ENCODE results near the gene XKR3. TPM values are rescaled to one million over a fixed set of nuclear protein-coding genes. Genes with fewer than 3 reads are reported as not detected.
A peak's percentile ranks its signal among the peaks of the same experiment; 100 is the strongest.

XKR3 gene
- total and polyA plus RNA-seq, 2 experiments from 2014 or later, result not detected

GRCh38 chr22:16801571-16801970, 23.6 kb downstream of the XKR3 start:
- Mint-ChIP-seq H3K4me3 (no peak overlapping the region), H3K36me3 (ENCODE audit: low read depth) (no peaks in the 10 kb centered on the region), H3K9me3 (peaks cover 62% of the 10 kb centered on the region), H3K27me3 (ENCODE audit: insufficient read depth, low read depth, poor library complexity) (no peaks in the 10 kb centered on the region), H3K27ac (no peak overlapping the region), H3K4me1 (peaks cover 8% of the 10 kb centered on the region; the same call in 2 of the 3 replicates)
- Histone ChIP-seq H3K27ac (ENCODE audit: low read depth) (no peak overlapping the region), H3F3A (replicated peaks; ENCODE audit: low read depth) (no peaks in the 10 kb centered on the region), H3K79me2 (replicated peaks; ENCODE audit: insufficient read depth) (no peaks in the 10 kb centered on the region), H3K4me2 (no peak overlapping the region), H3K4me3 (no peak overlapping the region), H2AFZ (0 out of 2 replicates have a peak overlapping the region, but pooled peaks have one; percentile 30), H3K36me3 (ENCODE audit: insufficient read depth) (no peaks in the 10 kb centered on the region), H3K9me2 (ENCODE audit: insufficient read depth) (no peaks in the 10 kb centered on the region), H3K27me3 (ENCODE audit: insufficient read depth) (no peaks in the 10 kb centered on the region), H3K4me1 (ENCODE audit: insufficient read depth) (peaks cover 24% of the 10 kb centered on the region), H4K20me1 (replicated peaks; ENCODE audit: insufficient read depth) (no peaks in the 10 kb centered on the region)
- TF ChIP-seq ZNF331 (CRISPR knock-in tag; IDR thresholded peaks at IDR 0.05; ENCODE audit: low read depth) (no peak), CREB1 (CRISPR knock-in tag; IDR thresholded peaks at IDR 0.05; ENCODE audit: low read depth) (no peak), JUNB (IDR thresholded peaks at IDR 0.05; ENCODE audit: unreplicated experiment) (no peak), REST (IDR thresholded peaks at IDR 0.05; ENCODE audit: unreplicated experiment) (no peak), ETS1 (IDR thresholded peaks at IDR 0.05) (no peak), ZNF462 (CRISPR knock-in tag; IDR thresholded peaks at IDR 0.05) (no peak), STAT1 (IDR thresholded peaks at IDR 0.05; ENCODE audit: unreplicated experiment) (no peak), EZH2phosphoT487 (IDR thresholded peaks at IDR 0.05; ENCODE audit: unreplicated experiment) (no peak), NANOG (IDR thresholded peaks at IDR 0.05; ENCODE audit: borderline replicate concordance) (no peak), ZNF114 (CRISPR knock-in tag; IDR thresholded peaks at IDR 0.05) (no peak), CTCF (conservative IDR thresholded peaks at IDR 0.05; ENCODE audit: low read depth in 2 of 2) (no peak)
- ATAC-seq, result no peak
- no peak for DNase-seq (ENCODE audit: low spot score)

Measured in GM23338 (cell line).